ENCODE data around the gene GAREM2.

- TF ChIP-seq POLR2A (IDR thresholded peaks at IDR 0.05) (no peak), CTCF (IDR thresholded peaks at IDR 0.05) (no peak), EP300 (IDR thresholded peaks at IDR 0.05) (no peak)
Measured at GRCh38 chr2:26185954-26186770, 13.3 kb downstream of the GAREM2 start.
